HepG2 (cell line): Measurements from ENCODE around the gene TAB3. TPM values are rescaled to one million over a fixed set of nuclear protein-coding genes. Genes with fewer than 3 reads are reported as not detected.

ENCODE experiments used
- ATAC-seq: fragments of 200-7000 bp; cut with Tn5 transposase; 3 replicates; pipeline ENCODE4 v1.9.1; 2020; ENCODE audit warnings: mild to moderate bottlenecking, moderate library complexity
- BruUV-seq: library from RNA; stranded (reverse); fragments of 400-500 nt; replicated peaks from 2 replicates; lab custom pipeline; 2021; lab: Mats Ljungman, UMichigan
- CTCF ChIA-PET: fragments of 300-600 bp; formaldehyde crosslinking; extraction: SDS; loops from one replicate; lab custom pipeline; 2021; ENCODE audit warnings: low total read pairs, inconsistent platforms, low intra/inter-chr PET ratio; lab: Yijun Ruan, JAX
- POLR2A ChIA-PET: fragments of 350-600 bp; sonication (Branson Sonifier 250); formaldehyde crosslinking; loops from one replicate; lab custom pipeline; 2020; ENCODE audit warnings: antibody characterized with exemption, inconsistent platforms; lab: Yijun Ruan, JAX
- DNase-seq: peaks from one replicate; pipeline ENCODE4 v3.0.0-alpha.2; 2015; ENCODE audit warnings: low spot score
- FAIRE-seq: peaks from 3 replicates; lab custom pipeline; 2011; peaks lifted over from hg19 to GRCh38; lab: Jason Lieb, UNC
- H2AFZ ChIP-seq: one replicate; pipeline ENCODE4 v1.6.1; 2011; ENCODE audit warnings: low read length, inconsistent platforms
- H3K27ac ChIP-seq: fragments of 300-600 bp; 3 replicates; pipeline ENCODE4 v1.8.0; 2011; ENCODE audit warnings: mixed run types, mild to moderate bottlenecking, mixed read lengths, low read length, inconsistent platforms; ENCODE audit not compliant: insufficient read depth; ENCODE audit errors: extremely low read length
- H3K27me3 ChIP-seq, 2 experiments: fragments of 200-600 bp in 1 of 2; 2 replicates in 1 of 2; 3 replicates in 1 of 2; pipeline versions ENCODE4 v1.6.0 to v1.8.0; 2011; ENCODE audit warnings: low read length in 2 of 2, mild to moderate bottlenecking in 2 of 2, moderate library complexity in 2 of 2, inconsistent platforms in 1 of 2; ENCODE audit not compliant: insufficient read depth in 2 of 2, control insufficient read depth in 1 of 2
- H3K36me3 ChIP-seq, 2 experiments: fragments of 200-600 bp in 1 of 2; replicated peaks in 1 of 2; 2 replicates in 1 of 2; 3 replicates in 1 of 2; pipeline versions ENCODE4 v1.5.1 to v1.8.0; 2011; ENCODE audit warnings: low read length in 2 of 2, inconsistent platforms in 1 of 2; ENCODE audit not compliant: insufficient read depth in 2 of 2, control insufficient read depth in 1 of 2
- H3K4me1 ChIP-seq: 2 replicates; pipeline ENCODE4 v1.5.1; 2012; ENCODE audit warnings: low read length, inconsistent platforms; ENCODE audit not compliant: insufficient read depth
- H3K4me2 ChIP-seq: 2 replicates; pipeline ENCODE4 v1.6.0; 2011; ENCODE audit warnings: low read depth, low read length, inconsistent platforms
- H3K4me3 ChIP-seq, 3 experiments: fragments of 200-600 bp in 1 of 3; sonication (generic), shearing (Covaris generic) in 1 of 3; replicated peaks in 1 of 3; 2 replicates each; pipeline ENCODE4 v1.5.1; 2011 to 2016; ENCODE audit warnings: low read length in 3 of 3, inconsistent platforms in 2 of 3, low read depth in 2 of 3, mild to moderate bottlenecking in 2 of 3, control low read depth in 1 of 3, mixed read lengths in 1 of 3; ENCODE audit not compliant: insufficient read depth in 1 of 3
- H3K79me2 ChIP-seq: one replicate; pipeline ENCODE4 v1.6.1; 2011; ENCODE audit warnings: low read length, inconsistent platforms; ENCODE audit not compliant: insufficient read depth
- H3K9ac ChIP-seq: 2 replicates; pipeline ENCODE4 v1.6.0; 2011; ENCODE audit warnings: mild to moderate bottlenecking, low read depth, low read length, inconsistent platforms; ENCODE audit not compliant: insufficient read depth
- H3K9me3 ChIP-seq: 2 replicates; pipeline ENCODE4 v1.5.1; 2012; ENCODE audit warnings: mild to moderate bottlenecking, low read length
- H4K20me1 ChIP-seq: 2 replicates; pipeline ENCODE4 v1.6.0; 2011; ENCODE audit warnings: inconsistent platforms, mild to moderate bottlenecking, low read length, moderate library complexity; ENCODE audit not compliant: insufficient read depth
- CBX5 ChIP-seq: sonication (generic); formaldehyde crosslinking; IDR thresholded peaks from 2 replicates; pipeline ENCODE4 v1.4.0; 2020; ENCODE audit warnings: missing genetic modification reagents, borderline replicate concordance
- FOXJ3 ChIP-seq: sonication (generic); formaldehyde crosslinking; IDR thresholded peaks from 2 replicates; pipeline ENCODE4 v1.4.0; 2020; ENCODE audit warnings: missing genetic modification reagents, mild to moderate bottlenecking, borderline replicate concordance
- HOXD1 ChIP-seq: sonication (generic); formaldehyde crosslinking; IDR thresholded peaks from 2 replicates; pipeline ENCODE4 v1.5.0; 2020; ENCODE audit warnings: missing genetic modification reagents
- MXI1 ChIP-seq: IDR thresholded peaks from 3 replicates; pipeline ENCODE4 v1.6.1; 2012; ENCODE audit warnings: low read depth, low read length, inconsistent platforms, borderline replicate concordance
- NRL ChIP-seq: sonication (generic); formaldehyde crosslinking; IDR thresholded peaks from 2 replicates; pipeline ENCODE4 v1.5.0; 2020; ENCODE audit warnings: missing genetic modification reagents, mild to moderate bottlenecking, moderate library complexity, borderline replicate concordance
- RFXAP ChIP-seq: sonication (generic); formaldehyde crosslinking; IDR thresholded peaks from 2 replicates; pipeline ENCODE4 v1.4.0; 2020; ENCODE audit warnings: missing genetic modification reagents, borderline replicate concordance
- SIX1 ChIP-seq: sonication (generic); formaldehyde crosslinking; IDR thresholded peaks from 2 replicates; pipeline ENCODE4 v1.4.0; 2020; ENCODE audit warnings: missing genetic modification reagents, borderline replicate concordance
- SOX13 ChIP-seq, 3 experiments: fragments of 450-650 bp in 1 of 3; sonication (generic) in 1 of 3; formaldehyde crosslinking in 1 of 3; IDR thresholded peaks in 2 of 3; conservative IDR thresholded peaks in 1 of 3; 2 replicates each; pipeline versions ENCODE4 v1.5.0 to v1.6.1; 2016 to 2020; ENCODE audit warnings: antibody characterized with exemption in 1 of 3, mild to moderate bottlenecking in 1 of 3, missing compliant biosample characterization in 1 of 3, missing genetic modification reagents in 1 of 3, moderate library complexity in 1 of 3
- SP2 ChIP-seq: sonication (generic); formaldehyde crosslinking; IDR thresholded peaks from 2 replicates; pipeline ENCODE4 v1.5.1; 2020; ENCODE audit warnings: mild to moderate bottlenecking, missing genetic modification reagents
- SRSF4 ChIP-seq: fragments of 200-400 bp; formaldehyde crosslinking; IDR thresholded peaks from one replicate; pipeline ENCODE4 v1.6.1; 2018; ENCODE audit warnings: mild to moderate bottlenecking, low read depth, low read length, moderate library complexity; ENCODE audit not compliant: poor library complexity, severe bottlenecking
- TEF ChIP-seq: sonication (generic); formaldehyde crosslinking; IDR thresholded peaks from 2 replicates; pipeline ENCODE4 v1.5.0; 2020; ENCODE audit warnings: missing genetic modification reagents
- THAP8 ChIP-seq: sonication (generic); formaldehyde crosslinking; IDR thresholded peaks from 2 replicates; pipeline ENCODE4 v1.5.1; 2020; ENCODE audit warnings: missing genetic modification reagents, mild to moderate bottlenecking, borderline replicate concordance
- TOPORS ChIP-seq: sonication (generic); formaldehyde crosslinking; IDR thresholded peaks from 2 replicates; pipeline ENCODE4 v1.8.0; 2023; ENCODE audit warnings: mild to moderate bottlenecking, missing genetic modification reagents
- ZBTB7B ChIP-seq: sonication (generic); formaldehyde crosslinking; IDR thresholded peaks from 2 replicates; pipeline ENCODE4 v1.4.0; 2020; ENCODE audit warnings: missing genetic modification reagents
- ZFP36 ChIP-seq: fragments of 150-350 bp; IDR thresholded peaks from 2 replicates; pipeline ENCODE4 v1.6.1; 2018; ENCODE audit warnings: borderline replicate concordance, low read length, low read depth; ENCODE audit not compliant: partially characterized antibody
- ZFX ChIP-seq: sonication (generic); formaldehyde crosslinking; IDR thresholded peaks from 2 replicates; pipeline ENCODE4 v1.4.0; 2020; ENCODE audit warnings: mild to moderate bottlenecking, low read depth, missing genetic modification reagents, moderate library complexity
- ZIK1 ChIP-seq: sonication (generic); formaldehyde crosslinking; IDR thresholded peaks from 2 replicates; pipeline ENCODE4 v1.5.0; 2020; ENCODE audit warnings: mild to moderate bottlenecking, low read depth, missing genetic modification reagents, borderline replicate concordance
- ZNF143 ChIP-seq: sonication (generic); formaldehyde crosslinking; IDR thresholded peaks from 2 replicates; pipeline ENCODE4 v1.4.0; 2020; ENCODE audit warnings: missing genetic modification reagents
- ZNF234 ChIP-seq: sonication (generic); formaldehyde crosslinking; conservative IDR thresholded peaks from 2 replicates; pipeline ENCODE4 v1.5.1; 2020; ENCODE audit warnings: mild to moderate bottlenecking, missing genetic modification reagents
- ZNF34 ChIP-seq: sonication (generic); formaldehyde crosslinking; IDR thresholded peaks from 2 replicates; pipeline ENCODE4 v1.4.0; 2020; ENCODE audit warnings: mild to moderate bottlenecking, missing genetic modification reagents, borderline replicate concordance
- ZNF44 ChIP-seq: sonication (generic); formaldehyde crosslinking; IDR thresholded peaks from 2 replicates; pipeline ENCODE4 v1.5.1; 2020; ENCODE audit warnings: mild to moderate bottlenecking, missing genetic modification reagents
- ZNF629 ChIP-seq: sonication (generic); formaldehyde crosslinking; conservative IDR thresholded peaks from 2 replicates; pipeline ENCODE4 v1.5.0; 2020; ENCODE audit warnings: missing genetic modification reagents
- ZNF691 ChIP-seq: sonication (generic); formaldehyde crosslinking; IDR thresholded peaks from 2 replicates; pipeline ENCODE4 v1.4.0; 2020; ENCODE audit warnings: missing genetic modification reagents, low read depth, mild to moderate bottlenecking, borderline replicate concordance
- ZNF780A ChIP-seq: sonication (generic); formaldehyde crosslinking; IDR thresholded peaks from 2 replicates; pipeline ENCODE4 v1.8.0; 2022; ENCODE audit warnings: mild to moderate bottlenecking, missing genetic modification reagents, moderate library complexity
- WGBS: methylation state at CpG from one replicate; pipeline ENCODE4 v1.1.6; 2017; ENCODE audit warnings: low lambda C conversion rate; 5-methylcytosine and 5-hydroxymethylcytosine counted together
- in situ Hi-C: cut with HindIII; loops from 2 replicates; pipeline ENCODE4 v1.10.0; 2017; ENCODE audit warnings: low pct_unique_long_range_greater_than_20kb; ENCODE audit not compliant: extremely low pct_ligation_motif_present
- intact Hi-C: fragments of 100-400 bp; cut with micrococcal nuclease; formaldehyde crosslinking; loops from one replicate; pipeline ENCODE4 v1.10.0; 2022; ENCODE audit not compliant: unreplicated experiment
- polyA plus RNA-seq, 8 experiments: library from polyadenylated mRNA; depleted of rRNA in 3 of 8; stranded (reverse) in 7 of 8; unstranded in 1 of 8; fragments of >200 nt; fragmentation: Illumina TruSeq in 4 of 8; extraction: Trizol in 4 of 8; gene quantifications; 2 replicates each; pipeline versions ENCODE4 v1.2.1 to v1.2.3, GENCODE V29; 2011 to 2016; ENCODE audit warnings: low read depth in 4 of 8, missing spikeins in 1 of 8, mixed read lengths in 1 of 8; ENCODE audit not compliant: insufficient read depth in 1 of 8
- total RNA-seq, 5 experiments: library from RNA; depleted of rRNA; stranded (reverse); fragments of >200 nt; fragmentation: Illumina TruSeq; extraction: Trizol; gene quantifications; 2 replicates each; pipeline ENCODE4 v1.2.3, GENCODE V29; 2016; ENCODE audit warnings: low read depth in 1 of 5

The TAB3 gene
- total and polyA plus RNA-seq, 2 of the 13 experiments (the other 11 are each of a cell fraction or from before 2014, with no cell fraction given): 27.2 to 59.8 TPM

GRCh38 chrX:30930679-30931078, 41.6 kb upstream of the TAB3 start:
- Histone ChIP-seq H3K9me3 (no peaks in the 10 kb centered on the region), H3K27ac (peak overlapping the region; percentile 73), H2AFZ (no peak overlapping the region), H3K9ac (no peak overlapping the region), H3K4me1 (peaks cover 54% of the 10 kb centered on the region), H3K79me2 (no peaks in the 10 kb centered on the region), H4K20me1 (no peaks in the 10 kb centered on the region), H3K4me2 (peak overlapping the region; percentile 42), H3K27me3 (no peaks in the 10 kb centered on the region), H3K36me3 (no peaks in the 10 kb centered on the region), H3K4me3 (peak overlapping the region in 1 of 3 experiments; percentile 12; a peak in 1 of 6 replicates)
- no TSS peak for BruUV-seq
- 6% methylated on average over 6 of the region's 6 CpGs for WGBS
- CTCF ChIA-PET: no interaction called here
- intact Hi-C loops (loop anchor here (5.0 kb wide), 2 partner anchors 43 to 292 kb away; partner anchors contain the start of gene TAB3), in situ Hi-C loops (no loop called here)
- ATAC-seq: peak; percentile 91
- DNase-seq: peak; percentile 77
- POLR2A ChIA-PET: interaction anchor here (1.0 to 1.6 kb wide), 4 partner anchors 26 to 44 kb away, joined by 4 to 7 read pairs (median 6); partner anchors contain the start of gene TAB3
- FAIRE-seq: peak; percentile 23
- TF ChIP-seq FOXJ3 (CRISPR knock-in tag): peak; percentile 69; the same call in 1 of the 2 replicates
- no peak for TF ChIP-seq TEF (CRISPR knock-in tag)
- TF ChIP-seq RFXAP: no peak
- TF ChIP-seq NRL (CRISPR knock-in tag): no peak
- no peak for TF ChIP-seq ZNF691
- TF ChIP-seq SOX13 (IDR thresholded peaks at IDR 0.05): no peak
- peak in 1 of 2 experiments; percentile 38; a peak in 1 of 4 replicates for TF ChIP-seq SOX13 (CRISPR knock-in tag; conservative IDR thresholded peaks at IDR 0.05 in 1 of 2, IDR thresholded peaks at IDR 0.05 in 1 of 2)
- no peak for TF ChIP-seq CBX5 (CRISPR knock-in tag)
- no peak for TF ChIP-seq TOPORS (CRISPR knock-in tag)
- no peak for TF ChIP-seq ZNF143 (CRISPR knock-in tag)
- TF ChIP-seq SIX1 (CRISPR knock-in tag): peak; percentile 66; the same call in 1 of the 2 replicates
- TF ChIP-seq ZNF34 (CRISPR knock-in tag): no peak
- no peak for TF ChIP-seq HOXD1 (CRISPR knock-in tag)
- no peak for TF ChIP-seq ZIK1 (CRISPR knock-in tag)
- TF ChIP-seq THAP8 (CRISPR knock-in tag): no peak
- TF ChIP-seq ZFX (CRISPR knock-in tag): no peak
- TF ChIP-seq ZNF629 (CRISPR knock-in tag): no peak
- TF ChIP-seq ZNF44 (CRISPR knock-in tag): no peak
- no peak for TF ChIP-seq ZBTB7B (CRISPR knock-in tag)
- no peak for TF ChIP-seq SRSF4
- no peak for TF ChIP-seq MXI1
- no peak for TF ChIP-seq ZNF780A
- TF ChIP-seq SP2 (CRISPR knock-in tag): no peak
- no peak for TF ChIP-seq ZNF234
- no peak for TF ChIP-seq ZFP36
